ENCODE measurements around the gene RAD17.
"Not testable (repeated sequence)": the region's sequence is repeated elsewhere in the genome, so short reads cannot be mapped to it uniquely, and the experiment has no call there.

RAD17 gene

DNA sequence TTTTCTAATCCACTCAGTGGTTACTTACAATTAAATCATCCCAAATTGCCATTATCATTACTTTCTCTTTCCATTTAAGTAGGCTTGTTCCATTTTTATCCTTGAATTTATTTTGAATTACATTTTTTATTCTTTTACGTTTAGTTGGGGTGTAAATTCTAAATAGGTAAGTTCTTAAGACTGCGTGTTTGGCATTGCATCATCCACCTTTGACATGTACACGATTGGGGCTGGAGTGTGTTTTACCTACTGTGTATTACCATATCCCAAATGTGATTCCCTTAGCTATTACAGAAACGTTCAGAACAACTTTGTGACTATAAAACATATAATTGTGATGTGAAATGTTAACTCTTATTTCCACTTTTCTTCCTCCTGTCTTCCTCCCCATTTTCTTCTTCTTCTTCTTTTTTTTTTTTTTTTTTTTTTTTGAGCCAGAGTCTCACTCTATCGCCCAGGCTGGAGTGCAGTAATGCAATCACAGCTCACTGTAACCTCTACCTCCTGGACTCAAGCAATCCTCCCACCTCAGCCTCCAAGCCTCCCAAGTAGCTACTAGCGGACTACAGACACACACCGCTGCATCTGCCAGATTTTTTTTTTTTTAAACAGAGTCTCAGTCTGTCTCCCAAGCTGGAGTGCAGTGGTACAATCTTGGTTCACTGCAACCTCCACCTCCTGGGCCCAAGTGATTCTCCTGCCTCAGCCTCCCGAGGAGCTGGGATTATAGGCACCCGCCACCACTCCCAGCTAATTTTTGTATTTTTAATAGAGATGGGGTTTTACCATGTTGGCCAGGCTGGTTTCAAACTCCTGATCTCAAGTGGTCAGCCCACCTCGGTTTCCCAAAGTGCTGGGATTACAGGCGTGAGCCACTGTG lies 62.0 kb downstream of the RAD17 start:
- H3K36me3 ChIP-seq (ENCODE audit: control insufficient read depth, insufficient read depth, low read length): no peaks in the 10 kb centered on the region

DNA sequence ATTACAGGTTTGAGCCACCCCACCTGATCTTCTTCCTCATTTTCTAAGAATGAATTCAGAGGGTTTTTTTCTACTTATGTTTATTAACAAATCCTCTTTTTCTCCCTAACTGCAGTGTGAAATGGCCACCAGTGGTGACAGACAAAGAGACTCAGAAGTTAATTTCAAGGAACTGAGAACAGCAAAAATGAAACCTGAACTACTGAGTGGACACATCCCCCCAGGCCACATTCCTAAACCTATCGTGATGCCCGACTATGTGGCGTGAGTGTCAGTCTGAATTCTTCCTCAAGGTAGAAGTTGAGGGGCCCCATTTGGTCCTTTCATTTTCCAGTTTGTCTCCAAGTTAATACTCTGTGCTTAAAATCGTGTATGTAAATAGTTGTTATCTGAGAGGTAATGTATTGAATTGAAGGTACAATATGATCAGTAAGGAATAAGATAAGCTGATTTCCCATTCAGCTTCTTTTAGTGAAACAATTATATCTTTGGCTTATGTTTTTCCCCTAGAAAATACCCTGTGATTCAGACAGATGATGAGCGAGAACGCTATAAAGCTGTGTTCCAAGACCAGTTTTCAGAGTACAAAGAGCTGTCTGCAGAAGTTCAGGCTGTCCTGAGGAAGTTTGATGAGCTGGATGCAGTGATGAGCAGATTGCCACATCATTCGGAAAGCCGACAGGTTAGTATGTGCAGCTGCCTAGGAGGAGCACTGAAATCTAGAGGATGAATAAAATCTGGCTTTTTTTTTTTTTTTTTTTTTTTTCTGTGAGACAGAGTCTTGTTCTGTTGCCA lies 63.0 kb downstream of the RAD17 start:
- peak; percentile 74 for DNase-seq (ENCODE audit: extremely low read depth, insufficient read length)
- Histone ChIP-seq H3K27me3 (replicated peaks; ENCODE audit: control insufficient read depth, insufficient read depth, low read length) (no peaks in the 10 kb centered on the region), H3K36me3 (ENCODE audit: control insufficient read depth, insufficient read depth, low read length) (no peaks in the 10 kb centered on the region), H3K4me3 (replicated peaks; ENCODE audit: low read depth, low read length) (peak overlapping the region; percentile 43)
- TF ChIP-seq, protein P1, sequence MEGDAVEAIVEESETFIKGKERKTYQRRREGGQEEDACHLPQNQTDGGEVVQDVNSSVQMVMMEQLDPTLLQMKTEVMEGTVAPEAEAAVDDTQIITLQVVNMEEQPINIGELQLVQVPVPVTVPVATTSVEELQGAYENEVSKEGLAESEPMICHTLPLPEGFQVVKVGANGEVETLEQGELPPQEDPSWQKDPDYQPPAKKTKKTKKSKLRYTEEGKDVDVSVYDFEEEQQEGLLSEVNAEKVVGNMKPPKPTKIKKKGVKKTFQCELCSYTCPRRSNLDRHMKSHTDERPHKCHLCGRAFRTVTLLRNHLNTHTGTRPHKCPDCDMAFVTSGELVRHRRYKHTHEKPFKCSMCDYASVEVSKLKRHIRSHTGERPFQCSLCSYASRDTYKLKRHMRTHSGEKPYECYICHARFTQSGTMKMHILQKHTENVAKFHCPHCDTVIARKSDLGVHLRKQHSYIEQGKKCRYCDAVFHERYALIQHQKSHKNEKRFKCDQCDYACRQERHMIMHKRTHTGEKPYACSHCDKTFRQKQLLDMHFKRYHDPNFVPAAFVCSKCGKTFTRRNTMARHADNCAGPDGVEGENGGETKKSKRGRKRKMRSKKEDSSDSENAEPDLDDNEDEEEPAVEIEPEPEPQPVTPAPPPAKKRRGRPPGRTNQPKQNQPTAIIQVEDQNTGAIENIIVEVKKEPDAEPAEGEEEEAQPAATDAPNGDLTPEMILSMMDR (IDR thresholded peaks at IDR 0.05; ENCODE audit: insufficient read depth, low read length, poor library complexity, severe bottlenecking): no peak

More for the DNA sequence above, 62.0 kb downstream of the RAD17 start:
- DNase-seq (ENCODE audit: extremely low read depth, insufficient read length): no peak
- Histone ChIP-seq H3K4me3 (replicated peaks; ENCODE audit: low read depth, low read length) (no peak overlapping the region), H3K27me3 (replicated peaks; ENCODE audit: control insufficient read depth, insufficient read depth, low read length) (no peaks in the 10 kb centered on the region)
- TF ChIP-seq, protein P1 (IDR thresholded peaks at IDR 0.05; ENCODE audit: insufficient read depth, low read length, poor library complexity, severe bottlenecking): no peak

- not testable (repeated sequence) for DNase-seq (ENCODE audit: extremely low read depth, insufficient read length); H3K36me3 ChIP-seq (ENCODE audit: control insufficient read depth, insufficient read depth, low read length); H3K27me3 ChIP-seq (replicated peaks; ENCODE audit: control insufficient read depth, insufficient read depth, low read length); H3K4me3 ChIP-seq (replicated peaks; ENCODE audit: low read depth, low read length)
Observed at GRCh38 chr5:69435276-69435884, 65.8 kb downstream of the RAD17 start.

GRCh38 chr5:69444127-69444754 lies 74.6 kb downstream of the RAD17 start:
- DNase-seq (ENCODE audit: extremely low read depth, insufficient read length): no peak
- Histone ChIP-seq H3K27me3 (replicated peaks; ENCODE audit: control insufficient read depth, insufficient read depth, low read length) (no peaks in the 10 kb centered on the region), H3K36me3 (ENCODE audit: control insufficient read depth, insufficient read depth, low read length) (no peaks in the 10 kb centered on the region), H3K4me3 (replicated peaks; ENCODE audit: low read depth, low read length) (no peak overlapping the region)
- TF ChIP-seq, protein P1 (IDR thresholded peaks at IDR 0.05; ENCODE audit: insufficient read depth, low read length, poor library complexity, severe bottlenecking): no peak

- DNase-seq (ENCODE audit: extremely low read depth, insufficient read length): no peak
- H3K27me3 ChIP-seq (replicated peaks; ENCODE audit: control insufficient read depth, insufficient read depth, low read length): no peaks in the 10 kb centered on the region
- no peak overlapping the region for H3K4me3 ChIP-seq (replicated peaks; ENCODE audit: low read depth, low read length)
- no peaks in the 10 kb centered on the region for H3K36me3 ChIP-seq (ENCODE audit: control insufficient read depth, insufficient read depth, low read length)
- TF ChIP-seq, protein P1 (IDR thresholded peaks at IDR 0.05; ENCODE audit: insufficient read depth, low read length, poor library complexity, severe bottlenecking): no peak
Observed at GRCh38 chr5:69449511-69449910, 79.9 kb downstream of the RAD17 start.

Data from GM06990 (cell line).